ENCODE results near the gene PSMG3.

DNA sequence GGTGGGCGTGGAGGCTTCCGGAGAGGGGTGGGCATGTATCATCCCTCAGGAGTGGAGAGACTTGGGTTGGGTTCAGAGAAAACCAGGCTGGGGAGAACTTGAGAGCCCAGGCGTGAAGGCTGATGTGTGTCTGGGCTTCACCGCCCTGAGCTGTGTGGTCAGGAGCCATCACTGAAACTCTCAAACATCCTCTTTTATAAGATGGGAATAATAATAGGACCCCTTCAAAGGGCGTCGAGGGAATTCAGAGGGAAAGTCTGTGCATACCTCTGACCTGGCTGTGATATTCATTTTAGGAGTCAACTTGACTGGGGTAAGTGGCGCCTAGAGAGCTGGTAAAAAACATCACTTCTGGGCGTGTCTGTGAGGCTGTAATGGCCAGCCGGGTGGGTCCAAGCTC lies 21.1 kb upstream of the PSMG3 start:
- TF ChIP-seq, protein P1, sequence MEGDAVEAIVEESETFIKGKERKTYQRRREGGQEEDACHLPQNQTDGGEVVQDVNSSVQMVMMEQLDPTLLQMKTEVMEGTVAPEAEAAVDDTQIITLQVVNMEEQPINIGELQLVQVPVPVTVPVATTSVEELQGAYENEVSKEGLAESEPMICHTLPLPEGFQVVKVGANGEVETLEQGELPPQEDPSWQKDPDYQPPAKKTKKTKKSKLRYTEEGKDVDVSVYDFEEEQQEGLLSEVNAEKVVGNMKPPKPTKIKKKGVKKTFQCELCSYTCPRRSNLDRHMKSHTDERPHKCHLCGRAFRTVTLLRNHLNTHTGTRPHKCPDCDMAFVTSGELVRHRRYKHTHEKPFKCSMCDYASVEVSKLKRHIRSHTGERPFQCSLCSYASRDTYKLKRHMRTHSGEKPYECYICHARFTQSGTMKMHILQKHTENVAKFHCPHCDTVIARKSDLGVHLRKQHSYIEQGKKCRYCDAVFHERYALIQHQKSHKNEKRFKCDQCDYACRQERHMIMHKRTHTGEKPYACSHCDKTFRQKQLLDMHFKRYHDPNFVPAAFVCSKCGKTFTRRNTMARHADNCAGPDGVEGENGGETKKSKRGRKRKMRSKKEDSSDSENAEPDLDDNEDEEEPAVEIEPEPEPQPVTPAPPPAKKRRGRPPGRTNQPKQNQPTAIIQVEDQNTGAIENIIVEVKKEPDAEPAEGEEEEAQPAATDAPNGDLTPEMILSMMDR (IDR thresholded peaks at IDR 0.05): no peak
- TF ChIP-seq POLR2A (IDR thresholded peaks at IDR 0.05): no peak

Measured in testis (tissue), 2 donors.